Fibroblast of the aortic adventitia (primary cell): ENCODE data around the gene KIF22. TPM values are rescaled to one million over a fixed set of nuclear protein-coding genes. Genes with fewer than 3 reads are reported as not detected.
"Not testable (repeated sequence)": the region's sequence is repeated elsewhere in the genome, so short reads cannot be mapped to it uniquely, and the experiment has no call there.

Experiments
- DNase-seq: peaks from one replicate; pipeline ENCODE4 v3.0.0-alpha.2; 2010; ENCODE audit warnings: low read depth
- H3K4me3 ChIP-seq: 2 replicates; pipeline ENCODE4 v1.5.1; 2011; ENCODE audit warnings: low read depth, mild to moderate bottlenecking, control low read depth, low read length, moderate library complexity
- CTCF ChIP-seq: IDR thresholded peaks from 2 replicates; pipeline ENCODE4 v1.5.1; 2011; ENCODE audit warnings: mild to moderate bottlenecking, low read length, control low read depth, inconsistent platforms; ENCODE audit not compliant: insufficient read depth
- total RNA-seq: library from RNA; depleted of rRNA; stranded (reverse); fragments of >200 nt; gene quantifications from 2 replicates; pipeline ENCODE4 v1.2.3, GENCODE V29; 2012; ENCODE audit warnings: low replicate concordance

Gene KIF22
- total RNA-seq, 1 donor, result 52.4 TPM

GRCh38 chr16:29745853-29746345 lies 44.7 kb upstream of the KIF22 start, which contains the start of gene C16orf54:
TSS of gene C16orf54 (minus strand) at chr16:29745990. CDS start at chr16:29744951, 1,039 bp downstream.
- H3K4me3 ChIP-seq, result no peak within 1 kb of the TSS
- no peak for TF ChIP-seq CTCF
- no peak for DNase-seq

- not testable (repeated sequence) for H3K4me3 ChIP-seq, DNase-seq
Observed at GRCh38 chr16:29746518-29746917, 44.0 kb upstream of the KIF22 start.

DNA sequence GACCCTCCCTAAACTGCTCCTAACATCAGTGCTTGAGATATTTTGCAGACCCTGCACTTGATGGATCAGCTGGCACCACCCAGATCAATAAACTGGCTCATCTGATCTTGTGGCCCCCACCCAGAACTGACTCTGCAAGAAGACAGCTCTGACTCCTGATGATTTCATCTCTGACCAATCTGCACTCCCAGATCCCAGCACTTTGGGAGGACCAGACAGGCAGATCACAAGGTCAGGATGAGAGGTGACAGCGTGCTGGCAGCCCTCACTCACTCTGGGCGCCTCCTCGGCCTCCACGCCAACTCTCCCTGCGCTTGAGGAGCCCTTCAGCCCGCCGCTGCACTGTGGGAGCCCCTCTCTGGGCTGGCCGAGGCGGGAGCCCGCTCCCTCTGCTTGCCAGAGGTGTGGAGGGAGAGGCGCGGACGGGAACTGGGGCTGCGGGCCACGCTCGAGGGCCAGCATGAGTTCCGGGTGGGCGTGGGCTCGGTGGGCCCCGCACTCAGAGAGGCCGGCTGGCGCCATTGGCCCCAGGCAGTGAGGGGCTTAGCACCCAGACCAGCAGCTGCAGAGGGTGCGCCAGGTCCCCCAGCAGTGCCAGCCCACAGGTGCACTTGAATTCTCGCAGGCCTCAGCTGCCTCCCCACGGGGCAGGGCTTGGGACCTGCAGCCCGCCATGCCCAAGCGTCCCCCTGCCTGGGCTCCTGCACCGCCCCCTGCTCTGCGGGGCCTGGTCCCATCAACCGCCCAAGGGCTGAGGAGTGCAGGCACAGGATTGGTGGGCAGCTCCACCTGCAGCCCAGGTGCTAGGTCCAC lies 42.4 kb upstream of the KIF22 start:
- no peak for TF ChIP-seq CTCF
- H3K4me3 ChIP-seq, result no peak overlapping the region
- no peak for DNase-seq

- not testable (repeated sequence) for H3K4me3 ChIP-seq, DNase-seq
Observed at GRCh38 chr16:29748760-29749149, 41.8 kb upstream of the KIF22 start.

DNA sequence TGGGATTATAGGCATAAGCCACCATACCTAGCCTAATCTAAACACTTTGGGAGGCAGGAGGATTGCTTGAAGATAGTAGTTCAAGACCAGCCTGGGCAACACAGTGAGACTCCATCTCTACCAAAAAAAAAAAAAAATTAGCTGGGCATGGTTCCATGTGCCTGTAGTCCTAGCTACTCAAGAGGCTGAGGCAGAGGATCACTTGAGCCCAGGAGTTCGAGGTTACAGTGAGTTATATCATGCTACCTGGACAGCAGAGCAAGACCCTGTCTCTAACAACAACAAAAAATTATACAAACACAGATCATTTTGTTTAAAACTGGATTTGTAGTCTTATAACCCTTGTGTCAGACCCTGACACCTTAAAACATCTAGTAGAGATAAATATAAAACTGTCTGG lies 37.0 kb upstream of the KIF22 start:
- DNase-seq, result no peak
- TF ChIP-seq CTCF, result no peak
- no peak overlapping the region for H3K4me3 ChIP-seq

DNA sequence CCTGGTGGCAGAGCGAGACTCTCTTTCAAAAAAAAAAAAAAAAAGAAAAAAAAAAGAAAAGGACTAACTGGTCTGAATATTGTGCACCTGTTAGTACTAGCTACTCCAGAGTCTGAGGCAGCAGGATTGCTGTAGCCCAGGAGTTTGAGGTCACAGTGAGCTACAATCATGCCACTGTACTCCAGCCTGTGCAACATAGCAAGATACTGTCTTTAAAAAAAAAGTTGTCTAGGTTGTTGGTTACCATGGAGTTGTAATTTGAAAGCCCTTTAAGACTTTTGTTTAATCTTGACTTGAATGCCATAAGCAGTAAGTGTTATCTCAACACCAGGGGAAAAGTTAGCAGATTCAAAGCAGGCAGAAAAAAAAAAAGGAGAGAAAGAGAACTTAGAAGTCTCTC lies 33.9 kb upstream of the KIF22 start:
- DNase-seq, result peak; percentile 49
- no peak for TF ChIP-seq CTCF
- no peak overlapping the region for H3K4me3 ChIP-seq

DNA sequence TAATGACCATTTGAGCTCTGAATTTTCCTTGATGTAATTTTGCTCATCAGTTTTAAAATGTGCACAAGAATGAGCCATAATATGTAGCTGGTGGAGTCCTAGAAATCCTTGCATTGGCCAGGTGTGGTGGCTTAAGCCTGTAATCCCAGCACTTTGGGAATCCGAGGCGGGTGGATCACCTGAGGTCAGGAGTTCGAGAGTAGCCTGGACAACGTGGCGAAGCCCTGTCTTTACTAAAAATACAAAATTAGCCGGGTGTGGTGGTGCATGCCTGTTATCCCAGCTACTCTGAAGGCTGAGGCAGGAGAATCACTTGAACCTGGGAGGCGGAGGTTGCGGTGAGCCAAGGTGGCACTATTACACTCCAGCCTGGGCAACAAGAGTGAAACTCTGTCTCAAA lies 33.5 kb upstream of the KIF22 start:
- DNase-seq, H3K4me3 ChIP-seq: not testable (repeated sequence)

DNA sequence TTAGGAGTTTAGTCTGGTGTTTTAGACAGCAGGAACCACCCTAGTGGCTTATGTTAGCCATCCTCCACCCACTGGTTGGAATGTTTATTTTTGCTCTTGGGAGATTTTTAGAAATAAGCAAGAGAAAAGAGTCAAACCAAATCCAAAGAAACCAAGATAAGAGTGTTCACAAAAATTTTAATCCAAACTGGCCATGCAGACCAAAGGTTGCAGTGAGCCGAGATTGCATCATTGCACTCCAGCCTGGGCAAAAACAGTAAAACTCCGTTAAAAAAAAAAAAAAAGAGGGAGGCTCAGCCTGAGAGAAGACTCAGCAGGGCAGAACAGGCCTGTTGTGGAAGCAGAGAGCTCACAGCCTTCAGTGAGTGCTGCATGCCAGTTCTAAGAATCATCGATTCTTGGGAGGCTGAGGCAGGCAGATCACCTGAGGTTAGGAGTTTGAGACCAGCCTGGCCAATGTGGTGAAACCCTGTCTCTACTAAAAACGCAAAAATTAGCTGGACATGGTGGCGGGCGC lies 32.5 kb upstream of the KIF22 start:
- peak; percentile 95 for DNase-seq
- no peak overlapping the region for H3K4me3 ChIP-seq
- peak; percentile 66 for TF ChIP-seq CTCF
